Measurements from ENCODE around the gene ANGPTL8. TPM values are rescaled to one million over a fixed set of nuclear protein-coding genes. Genes with fewer than 3 reads are reported as not detected.

Gene ANGPTL8
- total and polyA plus RNA-seq, 5 experiments from 2014 or later, result not detected

Other genes starting within 250 kb of the ANGPTL8 start
- 10 to 100 TPM; 17.8 to 22.8 TPM for gene LDLR, start 150.2 kb upstream of the ANGPTL8 start, total RNA-seq
- gene LDLR, start 150.2 kb upstream of the ANGPTL8 start, polyA plus RNA-seq, result 1 to 10 TPM; 3.2 to 7.7 (median 7.1) TPM
- gene SPC24, start 83.8 kb upstream of the ANGPTL8 start, total RNA-seq, result 1 to 10 TPM; 1.5 to 1.7 TPM
- under 1 TPM in 2 of 3 donors, not detected in 1; 0.16 to 0.47 TPM for gene SPC24, start 83.8 kb upstream of the ANGPTL8 start, polyA plus RNA-seq
- under 1 TPM; 0.23 to 0.36 TPM for gene KANK2, start 42.1 kb upstream of the ANGPTL8 start, total RNA-seq
- gene KANK2, start 42.1 kb upstream of the ANGPTL8 start, polyA plus RNA-seq, result not detected
- under 1 TPM; 0.16 to 0.34 TPM for gene DOCK6, start 22.9 kb downstream of the ANGPTL8 start, total RNA-seq
- gene DOCK6, start 22.9 kb downstream of the ANGPTL8 start, polyA plus RNA-seq, result not detected
- not detected for gene TSPAN16, start 56.5 kb downstream of the ANGPTL8 start, total RNA-seq
- not detected for gene TSPAN16, start 56.5 kb downstream of the ANGPTL8 start, polyA plus RNA-seq
- 1 to 10 TPM; 4.5 to 4.9 TPM for gene RAB3D, start 100.0 kb downstream of the ANGPTL8 start, total RNA-seq
- 1 to 10 TPM in 1 of 3 donors, under 1 TPM in 2; 0.80 to 1.4 (median 0.89) TPM for gene RAB3D, start 100.0 kb downstream of the ANGPTL8 start, polyA plus RNA-seq
- gene TMEM205, start 106.6 kb downstream of the ANGPTL8 start, total RNA-seq, result 10 to 100 TPM; 22.9 to 25.8 TPM
- 10 to 100 TPM; 56.6 to 76.1 (median 66.8) TPM for gene TMEM205, start 106.6 kb downstream of the ANGPTL8 start, polyA plus RNA-seq
- gene CCDC159, start 106.9 kb downstream of the ANGPTL8 start, total RNA-seq, result 10 to 100 TPM; 59.9 to 61.6 TPM
- gene CCDC159, start 106.9 kb downstream of the ANGPTL8 start, polyA plus RNA-seq, result 10 to 100 TPM; 13.7 to 16.8 (median 15.0) TPM
- 1 to 10 TPM; 8.4 to 8.7 TPM for gene PLPPR2, start 115.8 kb downstream of the ANGPTL8 start, total RNA-seq
- gene PLPPR2, start 115.8 kb downstream of the ANGPTL8 start, polyA plus RNA-seq, result under 1 TPM; 0.22 to 0.33 (median 0.30) TPM
- 1 to 10 TPM; 5.6 to 5.7 TPM for gene SWSAP1, start 135.0 kb downstream of the ANGPTL8 start, total RNA-seq
- gene SWSAP1, start 135.0 kb downstream of the ANGPTL8 start, polyA plus RNA-seq, result 1 to 10 TPM; 4.3 to 5.8 (median 4.7) TPM
- 1 to 10 TPM; 5.1 to 6.2 TPM for gene EPOR, start 144.7 kb downstream of the ANGPTL8 start, total RNA-seq
- gene EPOR, start 144.7 kb downstream of the ANGPTL8 start, polyA plus RNA-seq, result 1 to 10 TPM; 5.1 to 6.9 (median 5.9) TPM
- not detected for gene RGL3, start 179.7 kb downstream of the ANGPTL8 start, total RNA-seq
- not detected for gene RGL3, start 179.7 kb downstream of the ANGPTL8 start, polyA plus RNA-seq
- gene ODAD3, start 195.5 kb downstream of the ANGPTL8 start, total RNA-seq, result not detected
- gene ODAD3, start 195.5 kb downstream of the ANGPTL8 start, polyA plus RNA-seq, result not detected
- gene PRKCSH, start 196.0 kb downstream of the ANGPTL8 start, total RNA-seq, result 100 to 1,000 TPM; 252 to 262 TPM
- gene PRKCSH, start 196.0 kb downstream of the ANGPTL8 start, polyA plus RNA-seq, result 10 to 100 TPM; 23.5 to 58.7 (median 28.0) TPM
- gene ELAVL3, start 241.4 kb downstream of the ANGPTL8 start, total RNA-seq, result not detected
- gene ELAVL3, start 241.4 kb downstream of the ANGPTL8 start, polyA plus RNA-seq, result not detected

All from naive thymus-derived CD8-positive, alpha-beta T cell (primary cell).